A549 (cell line): ENCODE results near the gene SPIRE1. TPM values are rescaled to one million over a fixed set of nuclear protein-coding genes. Genes with fewer than 3 reads are reported as not detected.

Experiments
- ATAC-seq, 2 experiments: fragments of 200-7000 bp in 1 of 2; fragments of >200 bp in 1 of 2; cut with Nextera tagmentation in 1 of 2; cut with Tn5 transposase in 1 of 2; 3 replicates each; pipeline versions ENCODE4 v1.8.0 to v1.9.1; 2018 to 2020; ENCODE audit warnings: mild to moderate bottlenecking in 1 of 2, moderate library complexity in 1 of 2
- CTCF ChIA-PET: fragments of 300-600 bp; sonication (Branson Sonifier 250); formaldehyde crosslinking; extraction: SDS; loops from one replicate; lab custom pipeline; 2021; ENCODE audit warnings: antibody characterized with exemption, inconsistent platforms; lab: Yijun Ruan, JAX
- POLR2A ChIA-PET: fragments of 350-600 bp; formaldehyde crosslinking; extraction: SDS; loops from one replicate; lab custom pipeline; 2021; ENCODE audit warnings: antibody characterized with exemption, inconsistent platforms; lab: Yijun Ruan, JAX
- DNase-seq, 2 experiments: peaks; one replicate each; pipeline versions ENCODE4 v3.0.0 to v3.0.0-alpha.2; 2011 to 2016; ENCODE audit warnings: low read depth in 1 of 2, low spot score in 1 of 2
- FAIRE-seq: peaks from 2 replicates; lab custom pipeline; 2011; peaks lifted over from hg19 to GRCh38; lab: Jason Lieb, UNC
- H3K27ac ChIP-seq, 2 experiments: fragments of >200 bp; sonication (Bioruptor Twin); formaldehyde crosslinking; 3 replicates each; pipeline ENCODE4 v1.5.1; 2016 to 2017
- H3K4me1 ChIP-seq: fragments of >200 bp; sonication (Bioruptor Twin); formaldehyde crosslinking; 3 replicates; pipeline ENCODE4 v1.6.1; 2016
- H3K4me2 ChIP-seq: fragments of >200 bp; sonication (Bioruptor Twin); formaldehyde crosslinking; 3 replicates; pipeline ENCODE4 v1.6.1; 2016
- H3K4me3 ChIP-seq: fragments of >200 bp; sonication (Bioruptor Twin); formaldehyde crosslinking; 3 replicates; pipeline ENCODE4 v1.5.1; 2016
- H3K9me3 ChIP-seq: fragments of >200 bp; sonication (Bioruptor Twin); formaldehyde crosslinking; 3 replicates; pipeline ENCODE4 v1.6.1; 2016
- CBX2 ChIP-seq: fragments of 200-600 bp; sonication (generic); IDR thresholded peaks from 2 replicates; pipeline ENCODE4 v1.6.1; 2016; ENCODE audit warnings: low read depth, mild to moderate bottlenecking, borderline replicate concordance
- CHD4 ChIP-seq: fragments of 200-600 bp; sonication (generic); IDR thresholded peaks from 2 replicates; pipeline ENCODE4 v1.6.1; 2016; ENCODE audit warnings: antibody characterized with exemption, mild to moderate bottlenecking, borderline replicate concordance
- E2F6 ChIP-seq: IDR thresholded peaks from 2 replicates; pipeline ENCODE4 v1.6.1; 2012; ENCODE audit warnings: low read depth, borderline replicate concordance
- EHF ChIP-seq: fragments of 250-450 bp; sonication (Bioruptor Pico); IDR thresholded peaks from 2 replicates; pipeline ENCODE4 v1.5.0; 2020; ENCODE audit warnings: mild to moderate bottlenecking
- EHMT2 ChIP-seq: fragments of 200-600 bp; sonication (generic); IDR thresholded peaks from 2 replicates; pipeline ENCODE4 v1.6.1; 2016; ENCODE audit warnings: antibody characterized with exemption, low read depth, mild to moderate bottlenecking, moderate library complexity
- ELK1 ChIP-seq: fragments of 150-350 bp; IDR thresholded peaks from 2 replicates; pipeline ENCODE4 v1.6.1; 2014; ENCODE audit warnings: low read depth, mild to moderate bottlenecking, low read length
- ESRRA ChIP-seq: fragments of 150-350 bp; IDR thresholded peaks from 2 replicates; pipeline ENCODE4 v1.6.1; 2014; ENCODE audit warnings: mild to moderate bottlenecking, low read length, borderline replicate concordance
- FOXS1 ChIP-seq: fragments of 250-450 bp; sonication (Bioruptor Pico); IDR thresholded peaks from 2 replicates; pipeline ENCODE4 v1.5.0; 2020; ENCODE audit warnings: mild to moderate bottlenecking, moderate library complexity
- HMGXB4 ChIP-seq: fragments of 250-450 bp; sonication (Bioruptor Pico); IDR thresholded peaks from 2 replicates; pipeline ENCODE4 v1.5.0; 2021; ENCODE audit warnings: mild to moderate bottlenecking, moderate library complexity, borderline replicate concordance
- HOXB5 ChIP-seq: fragments of 250-450 bp; sonication (Bioruptor Pico); IDR thresholded peaks from 2 replicates; pipeline ENCODE4 v1.5.0; 2020; ENCODE audit warnings: mild to moderate bottlenecking, moderate library complexity
- JUN ChIP-seq, 2 experiments: fragments of >200 bp; sonication (Bioruptor Twin); formaldehyde crosslinking; IDR thresholded peaks; 2 replicates in 1 of 2; 3 replicates in 1 of 2; pipeline ENCODE4 v1.6.1; 2016 to 2017
- KDM5A ChIP-seq: fragments of 200-600 bp; sonication (generic); IDR thresholded peaks from 2 replicates; pipeline ENCODE4 v1.6.1; 2016; ENCODE audit warnings: antibody characterized with exemption, mild to moderate bottlenecking
- MAX ChIP-seq: IDR thresholded peaks from 2 replicates; pipeline ENCODE4 v1.6.1; 2012
- NFE2L2 ChIP-seq: fragments of 150-350 bp; conservative IDR thresholded peaks from 2 replicates; pipeline ENCODE4 v1.6.1; 2014; ENCODE audit warnings: low read length
- NR3C1 ChIP-seq: fragments of >200 bp; sonication (Bioruptor Twin); formaldehyde crosslinking; IDR thresholded peaks from 3 replicates; pipeline ENCODE4 v1.6.1; 2017
- RAD21 ChIP-seq, 2 experiments: fragments of >200 bp in 1 of 2; sonication (Bioruptor Twin) in 1 of 2; formaldehyde crosslinking in 1 of 2; IDR thresholded peaks in 1 of 2; conservative IDR thresholded peaks in 1 of 2; 2 replicates in 1 of 2; 3 replicates in 1 of 2; pipeline ENCODE4 v1.6.1; 2012 to 2018; ENCODE audit warnings: inconsistent platforms in 1 of 2
- RARB ChIP-seq: fragments of 250-450 bp; sonication (Bioruptor Pico); IDR thresholded peaks from 2 replicates; pipeline ENCODE4 v1.8.0; 2021; ENCODE audit warnings: mild to moderate bottlenecking, moderate library complexity
- RCOR1 ChIP-seq: fragments of 150-350 bp; IDR thresholded peaks from 2 replicates; pipeline ENCODE4 v1.6.1; 2014; ENCODE audit warnings: antibody characterized with exemption, low read length, low read depth
- RFX5 ChIP-seq: fragments of 450-650 bp; IDR thresholded peaks from 2 replicates; pipeline ENCODE4 v1.7.1; 2014; ENCODE audit warnings: antibody characterized with exemption, mild to moderate bottlenecking, moderate library complexity
- RNF2 ChIP-seq: fragments of 200-600 bp; sonication (generic); IDR thresholded peaks from 2 replicates; pipeline ENCODE4 v1.6.1; 2016; ENCODE audit warnings: low read depth, mild to moderate bottlenecking, antibody characterized with exemption, moderate library complexity, borderline replicate concordance
- TFCP2L1 ChIP-seq: fragments of 250-450 bp; sonication (Bioruptor Pico); IDR thresholded peaks from 2 replicates; pipeline ENCODE4 v1.5.0; 2021; ENCODE audit warnings: mild to moderate bottlenecking
- ZSCAN20 ChIP-seq: fragments of 250-450 bp; sonication (Bioruptor Pico); IDR thresholded peaks from 2 replicates; pipeline ENCODE4 v1.8.0; 2022; ENCODE audit warnings: mild to moderate bottlenecking, moderate library complexity
- WGBS: methylation state at CpG from one replicate; pipeline ENCODE4 v1.1.6; 2017; ENCODE audit errors: missing lambda C conversion rate; 5-methylcytosine and 5-hydroxymethylcytosine counted together
- polyA plus RNA-seq, 4 experiments: library from polyadenylated mRNA; depleted of rRNA in 3 of 4; stranded (reverse); fragments of >200 nt; fragmentation: RNase III in 1 of 4; extraction: RNeasy Plus Mini Kit Qiagen cat#74134 plus additional on column Dnase treatment in 1 of 4; gene quantifications; 2 replicates in 3 of 4; 3 replicates in 1 of 4; pipeline ENCODE4 v1.2.3, GENCODE V29; 2011 to 2017

The SPIRE1 gene
- polyA plus RNA-seq, 2 of the 4 experiments (the other 2 are of a cell fraction), result 8.3 to 29.4 TPM

- H3K4me3 ChIP-seq, result no peak overlapping the region
- H3K4me1 ChIP-seq, result no peaks in the 10 kb centered on the region
- POLR2A ChIA-PET, result no interaction called here
- DNase-seq (no peak), ATAC-seq (no peak), FAIRE-seq (no peak)
- H3K4me2 ChIP-seq, result no peak overlapping the region
- 88% methylated on average over 7 of the region's 7 CpGs for WGBS
- no peak for TF ChIP-seq HOXB5 (CRISPR knock-in tag)
- no peak for TF ChIP-seq TFCP2L1 (CRISPR knock-in tag)
- no peak for TF ChIP-seq ELK1
- TF ChIP-seq CBX2, result no peak
- no peak for TF ChIP-seq RNF2
- TF ChIP-seq RARB (CRISPR knock-in tag), result no peak
- TF ChIP-seq E2F6, result no peak
- TF ChIP-seq RFX5, result no peak
- TF ChIP-seq ZSCAN20 (CRISPR knock-in tag), result no peak
- TF ChIP-seq EHF (CRISPR knock-in tag), result no peak
- TF ChIP-seq ESRRA, result no peak
- TF ChIP-seq MAX, result no peak
- no peak for TF ChIP-seq RCOR1
- no peak for TF ChIP-seq FOXS1
- no peak for TF ChIP-seq HMGXB4 (CRISPR knock-in tag)
- no peak for TF ChIP-seq NR3C1
- TF ChIP-seq CHD4, result no peak
- CTCF ChIA-PET, result no interaction called here
- no peaks in the 10 kb centered on the region for H3K9me3 ChIP-seq
- no peak overlapping the region for H3K27ac ChIP-seq
Observed at GRCh38 chr18:12463191-12463590, 194.7 kb downstream of the SPIRE1 start.

GRCh38 chr18:12462242-12462641 lies 195.7 kb downstream of the SPIRE1 start:
- TF ChIP-seq EHMT2, result no peak
- TF ChIP-seq JUN (IDR thresholded peaks at IDR 0.05), result no peak
- TF ChIP-seq RAD21 (conservative IDR thresholded peaks at IDR 0.05 in 1 of 2, IDR thresholded peaks at IDR 0.05 in 1 of 2), result 0 out of 5 replicates have a peak, but pooled peaks of 1 of the 2 experiments have one; percentile 7
- no peak for TF ChIP-seq NFE2L2
- TF ChIP-seq RNF2, result no peak
- no peak for TF ChIP-seq KDM5A
- no peak for DNase-seq
- no peak for FAIRE-seq
- no peak overlapping the region for H3K27ac ChIP-seq
- CTCF ChIA-PET, result interaction anchor here (0.6 to 1.0 kb wide), 3 partner anchors 11 to 1677 kb away, joined by 3 to 4 read pairs (median 3); no protein-coding TSS in a partner anchor
- H3K9me3 ChIP-seq, result no peaks in the 10 kb centered on the region
- ATAC-seq, result no peak
- no peak overlapping the region for H3K4me3 ChIP-seq
- POLR2A ChIA-PET, result no interaction called here
- H3K4me1 ChIP-seq, result no peaks in the 10 kb centered on the region
- no peak overlapping the region for H3K4me2 ChIP-seq
- WGBS, result 93% methylated on average over 2 of the region's 2 CpGs
